ENCODE measurements around the gene EVA1B.

The EVA1B gene

DNA sequence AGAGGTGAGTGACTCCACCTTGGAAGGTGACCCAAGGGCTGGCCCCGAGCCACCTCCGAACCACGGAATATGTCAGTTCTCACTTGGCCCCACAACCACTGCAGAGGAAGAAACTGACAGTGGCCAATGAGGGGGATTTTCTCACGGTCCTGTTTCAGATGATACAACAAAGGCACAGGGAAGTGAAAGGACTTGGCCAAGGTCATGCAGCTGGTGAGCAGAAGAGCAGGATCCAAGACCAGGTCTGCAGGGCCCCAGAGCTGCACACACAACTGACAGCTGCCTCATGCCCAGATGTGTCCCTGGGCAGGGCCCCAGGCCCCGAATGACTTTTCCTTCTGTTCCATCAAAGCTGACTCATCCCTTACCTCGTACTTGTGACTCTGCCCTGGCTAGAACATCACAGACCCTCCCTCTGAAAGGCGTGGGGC is 25.8 kb upstream of the EVA1B start:
- H3K4me3 ChIP-seq (ENCODE audit: low read depth, low read length): no peak overlapping the region
- no peak for DNase-seq (ENCODE audit: low read depth)

GRCh38 chr1:36346741-36347370 is 23.4 kb upstream of the EVA1B start:
- H3K4me3 ChIP-seq (ENCODE audit: low read depth, low read length): no peak overlapping the region
- no peak for DNase-seq (ENCODE audit: low read depth)

DNA sequence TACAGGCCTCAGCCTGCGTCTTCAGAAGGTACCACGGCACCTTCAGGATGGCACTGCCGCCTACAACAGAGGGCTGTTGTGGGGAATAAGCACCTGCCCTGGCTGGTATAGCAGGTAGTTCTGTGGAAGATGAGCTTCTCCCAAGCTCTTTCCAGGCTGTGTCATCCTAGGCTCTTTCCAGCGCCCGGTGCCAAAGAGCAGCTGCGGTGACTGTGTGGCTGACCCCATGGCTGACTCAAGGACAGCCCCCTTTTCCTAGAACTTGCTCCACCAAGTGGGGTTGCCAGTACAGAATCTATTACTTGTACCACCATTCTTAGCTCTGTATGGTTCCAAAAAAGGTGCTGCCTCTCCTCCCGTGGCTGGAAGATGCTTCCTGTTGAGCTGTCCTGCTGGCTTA is 21.9 kb upstream of the EVA1B start:
- DNase-seq (ENCODE audit: low read depth): no peak

GRCh38 chr1:36344395-36344680 is 20.9 kb upstream of the EVA1B start:
- no peak overlapping the region for H3K4me3 ChIP-seq (ENCODE audit: low read depth, low read length)
- DNase-seq (ENCODE audit: low read depth): no peak

More for the DNA sequence above, 21.9 kb upstream of the EVA1B start:
- no peak overlapping the region for H3K4me3 ChIP-seq (ENCODE audit: low read depth, low read length)

GRCh38 chr1:36343651-36344394 is 20.4 kb upstream of the EVA1B start:
- no peak for DNase-seq (ENCODE audit: low read depth)
- no peak overlapping the region for H3K4me3 ChIP-seq (ENCODE audit: low read depth, low read length)

DNA sequence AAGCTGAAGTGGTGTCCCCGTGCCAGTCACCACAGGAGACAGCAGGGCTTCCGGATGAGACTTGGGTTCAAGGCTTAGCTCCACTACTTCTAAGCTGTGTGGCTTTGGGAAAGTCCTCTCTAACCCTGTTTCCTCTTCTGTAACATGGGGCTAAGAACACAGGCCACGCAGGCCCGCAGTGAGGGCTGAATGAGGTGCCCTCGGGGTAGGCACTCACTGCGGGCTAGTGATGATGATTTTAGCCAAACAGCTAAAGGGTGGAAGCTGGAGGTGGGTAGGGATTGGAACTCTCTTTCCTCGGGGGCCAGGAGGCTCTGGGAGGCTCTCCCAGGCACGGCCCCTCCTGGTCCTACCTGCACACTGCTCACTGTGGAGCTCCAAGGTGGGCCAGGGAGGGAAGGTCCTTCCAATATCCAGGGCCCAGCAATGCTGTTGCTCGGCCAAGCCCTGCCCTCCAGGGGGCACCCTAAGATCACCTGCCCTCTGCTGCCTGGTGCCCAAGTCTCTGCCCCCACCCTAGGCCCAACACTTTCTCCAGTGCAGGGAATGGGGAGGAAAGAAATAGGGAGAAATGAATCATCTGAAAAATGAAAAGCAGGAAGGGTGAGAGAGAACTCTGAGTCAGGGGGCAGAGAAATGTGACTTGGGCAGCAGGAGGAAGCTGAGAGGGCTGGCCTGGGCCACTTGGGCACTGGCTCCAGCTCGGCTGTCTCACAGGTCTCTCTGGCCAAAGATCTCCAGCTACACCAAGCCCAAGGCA is 19.2 kb upstream of the EVA1B start:
- no peak for DNase-seq (ENCODE audit: low read depth)
- H3K4me3 ChIP-seq (ENCODE audit: low read depth, low read length): no peak overlapping the region

DNA sequence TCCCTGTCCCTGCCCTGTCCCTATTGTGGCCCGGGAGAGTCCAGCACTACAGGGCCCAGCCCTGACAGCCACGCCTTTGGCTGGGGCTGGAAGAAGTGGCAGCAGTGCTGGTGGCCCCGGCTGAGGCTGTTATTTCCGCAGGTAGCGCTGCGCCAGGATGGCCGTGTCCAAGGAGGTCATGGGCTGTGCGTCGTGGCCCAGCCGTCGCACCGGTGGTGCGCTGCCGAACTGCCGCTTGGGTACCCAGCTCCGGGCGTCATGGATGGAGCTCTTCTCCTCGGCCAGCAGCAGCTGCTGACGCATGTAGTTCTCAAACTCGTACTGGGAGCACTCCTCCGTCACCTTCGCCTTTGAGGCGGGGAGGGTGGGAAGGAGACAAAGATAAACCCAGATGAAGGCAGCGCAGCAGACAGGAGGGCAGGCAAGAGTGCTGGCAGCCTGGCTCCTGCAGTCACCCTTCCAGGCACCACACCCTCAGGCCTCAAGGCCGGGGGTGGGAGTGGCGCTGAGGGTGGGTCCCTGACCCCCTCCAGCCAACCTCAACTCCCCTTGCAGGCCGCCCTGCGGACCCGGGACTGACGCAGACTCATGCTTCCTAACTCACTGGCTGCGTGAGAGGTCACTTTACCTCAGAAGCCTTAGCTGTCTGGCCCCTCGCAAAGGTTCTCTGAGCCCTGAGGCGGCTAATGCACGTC is 18.3 kb upstream of the EVA1B start:
- H3K4me3 ChIP-seq (ENCODE audit: low read depth, low read length): no peak overlapping the region
- no peak for DNase-seq (ENCODE audit: low read depth)

DNA sequence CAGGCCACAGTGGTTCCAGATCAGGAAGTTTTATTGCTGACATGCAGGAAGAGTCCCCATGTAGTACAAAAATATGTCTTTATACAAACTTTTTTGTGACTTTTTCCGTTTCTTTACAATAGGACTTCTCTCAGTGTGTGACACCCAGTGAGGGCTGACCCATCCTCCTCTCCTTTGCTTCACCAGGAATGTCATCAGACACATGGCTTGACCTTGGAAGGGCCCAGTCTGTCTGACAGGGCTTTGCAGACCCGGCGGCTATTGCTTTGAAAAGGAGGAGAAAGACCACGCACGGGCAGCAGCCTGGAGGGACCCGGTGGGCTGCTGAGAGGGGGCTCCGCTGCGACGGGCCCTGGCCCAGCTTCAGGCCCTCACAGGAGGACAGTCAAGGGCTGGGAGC is 16.2 kb upstream of the EVA1B start:
- DNase-seq (ENCODE audit: low read depth): no peak
- H3K4me3 ChIP-seq (ENCODE audit: low read depth, low read length): no peak overlapping the region

- H3K4me3 ChIP-seq (ENCODE audit: low read depth, low read length): no peak overlapping the region
Observed at GRCh38 chr1:36339215-36339614, 15.8 kb upstream of the EVA1B start.

GRCh38 chr1:36337830-36338229 is 14.4 kb upstream of the EVA1B start:
- DNase-seq (ENCODE audit: low read depth): no peak
- no peak overlapping the region for H3K4me3 ChIP-seq (ENCODE audit: low read depth, low read length)

More at GRCh38 chr1:36339215-36339614, 15.8 kb upstream of the EVA1B start:
- DNase-seq (ENCODE audit: low read depth): no peak

- DNase-seq (ENCODE audit: low read depth): no peak
- no peak overlapping the region for H3K4me3 ChIP-seq (ENCODE audit: low read depth, low read length)
Observed at GRCh38 chr1:36330940-36331339, 7.5 kb upstream of the EVA1B start.

- no peak overlapping the region for H3K4me3 ChIP-seq (ENCODE audit: low read depth, low read length)
- DNase-seq (ENCODE audit: low read depth): no peak
Observed at GRCh38 chr1:36329817-36330216, 6.4 kb upstream of the EVA1B start.

DNA sequence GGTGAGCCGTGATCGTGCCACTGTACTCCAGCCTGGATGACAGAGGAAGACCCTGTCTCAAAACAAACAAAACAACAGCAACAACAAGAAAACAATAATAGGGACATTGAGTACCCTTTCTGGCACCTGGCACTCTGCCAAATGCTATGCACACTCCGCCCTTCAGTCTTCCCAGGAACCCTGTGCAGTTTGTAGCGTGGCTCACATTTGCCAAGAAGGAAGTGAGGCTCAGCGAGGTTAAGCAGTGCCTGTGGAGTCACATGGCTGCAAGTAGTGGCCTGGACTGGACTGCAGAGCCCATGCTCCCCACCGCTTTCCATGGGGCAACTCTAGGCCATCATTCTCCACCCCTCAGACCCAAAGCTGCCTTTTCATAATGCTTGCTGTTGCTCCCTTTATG is 5.3 kb upstream of the EVA1B start:
- DNase-seq (ENCODE audit: low read depth): no peak
- H3K4me3 ChIP-seq (ENCODE audit: low read depth, low read length): no peak overlapping the region

DNA sequence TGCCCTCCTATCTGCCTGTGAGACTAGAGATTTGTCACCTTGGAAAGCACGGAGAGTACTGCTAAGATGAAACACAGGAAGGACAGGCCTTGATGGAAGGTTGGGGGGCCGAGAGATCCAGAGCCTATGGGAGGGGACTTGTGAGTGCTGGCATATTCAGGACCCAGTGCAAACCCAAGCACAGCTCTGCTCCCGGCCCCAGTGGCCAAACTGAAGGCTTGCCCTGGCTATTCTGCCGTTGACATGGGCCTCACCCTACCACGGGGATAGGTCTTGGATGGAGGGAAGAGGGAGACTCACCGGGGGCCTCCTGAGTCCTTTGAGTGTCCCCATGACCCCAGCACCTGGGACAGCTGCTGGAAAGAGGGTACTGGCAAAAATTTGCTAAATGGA is 4.6 kb upstream of the EVA1B start:
- DNase-seq (ENCODE audit: low read depth): no peak
- no peak overlapping the region for H3K4me3 ChIP-seq (ENCODE audit: low read depth, low read length)

DNA sequence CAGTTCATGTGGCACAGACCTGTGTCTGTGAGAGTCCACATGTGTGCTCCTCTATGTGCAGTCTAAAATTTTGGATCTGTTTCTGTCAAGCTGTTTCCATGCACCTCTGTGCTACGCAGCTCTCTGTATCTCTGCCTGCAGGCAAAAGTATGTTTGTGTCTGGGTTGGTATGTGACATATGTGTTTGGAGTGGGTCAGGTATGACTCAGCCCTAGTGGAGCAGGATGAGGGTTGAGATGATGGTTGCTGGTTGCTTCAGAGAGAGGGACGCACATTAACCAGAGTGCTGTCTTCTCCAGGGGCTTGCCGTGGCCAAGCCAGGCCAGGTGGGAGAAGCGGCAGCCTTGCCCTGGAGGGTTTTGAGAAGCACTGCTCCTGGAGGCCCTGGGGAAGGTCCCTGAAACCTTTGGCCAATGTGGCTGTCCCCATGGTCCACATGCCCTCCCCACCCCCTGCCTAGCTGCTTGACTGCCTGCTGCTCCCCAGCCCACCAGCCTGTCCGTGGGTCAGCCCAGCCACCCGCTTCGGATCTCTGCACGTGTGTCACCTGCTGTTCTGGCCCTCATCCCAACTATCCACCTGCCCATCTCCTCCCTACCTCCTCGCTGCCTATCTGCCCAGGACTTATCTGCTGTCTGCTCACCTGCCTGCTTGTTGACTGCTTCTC is 4.1 kb upstream of the EVA1B start:
- DNase-seq (ENCODE audit: low read depth): no peak
- no peak overlapping the region for H3K4me3 ChIP-seq (ENCODE audit: low read depth, low read length)

- DNase-seq (ENCODE audit: low read depth): no peak
- no peak overlapping the region for H3K4me3 ChIP-seq (ENCODE audit: low read depth, low read length)
Observed at GRCh38 chr1:36326499-36326898, 3.1 kb upstream of the EVA1B start.

GRCh38 chr1:36324353-36324703 is 883 bp upstream of the EVA1B start:
- no peak overlapping the region for H3K4me3 ChIP-seq (ENCODE audit: low read depth, low read length)
- no peak for DNase-seq (ENCODE audit: low read depth)

GRCh38 chr1:36322786-36323635 is 434 bp downstream of the EVA1B start:
- peak; percentile 27 for DNase-seq (ENCODE audit: low read depth)
- peak overlapping the region; percentile 79 for H3K4me3 ChIP-seq (ENCODE audit: low read depth, low read length)

Data from skeletal muscle cell (primary cell).